GM10847 (cell line): ENCODE measurements around the gene TBC1D21.

Experiments used
- POLR2A ChIP-seq: IDR thresholded peaks from 2 replicates; pipeline ENCODE4 v1.6.1; 2011; ENCODE audit not compliant: insufficient read length; ENCODE audit errors: extremely low read depth

Gene TBC1D21

DNA sequence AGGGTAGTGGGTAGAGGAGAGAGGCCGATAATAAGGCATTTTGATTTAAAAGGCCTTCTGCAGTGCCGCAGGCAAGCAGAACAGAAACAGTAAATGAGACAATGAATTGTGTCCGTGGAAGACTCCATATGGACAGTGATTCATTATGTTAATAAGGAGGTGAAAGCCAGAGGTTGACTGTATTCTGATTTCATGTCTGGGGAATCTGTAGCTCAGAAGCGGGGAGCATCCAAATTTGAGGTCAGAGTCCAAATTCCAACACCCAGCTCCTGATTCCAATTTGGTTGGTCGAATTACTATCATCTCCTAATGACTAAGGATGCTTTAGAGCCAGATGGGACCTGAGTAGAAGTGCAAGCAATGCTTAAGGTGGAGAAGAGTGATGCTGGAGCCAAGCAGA lies 1.0 kb upstream of the TBC1D21 start:
- TF ChIP-seq POLR2A, result no peak

DNA sequence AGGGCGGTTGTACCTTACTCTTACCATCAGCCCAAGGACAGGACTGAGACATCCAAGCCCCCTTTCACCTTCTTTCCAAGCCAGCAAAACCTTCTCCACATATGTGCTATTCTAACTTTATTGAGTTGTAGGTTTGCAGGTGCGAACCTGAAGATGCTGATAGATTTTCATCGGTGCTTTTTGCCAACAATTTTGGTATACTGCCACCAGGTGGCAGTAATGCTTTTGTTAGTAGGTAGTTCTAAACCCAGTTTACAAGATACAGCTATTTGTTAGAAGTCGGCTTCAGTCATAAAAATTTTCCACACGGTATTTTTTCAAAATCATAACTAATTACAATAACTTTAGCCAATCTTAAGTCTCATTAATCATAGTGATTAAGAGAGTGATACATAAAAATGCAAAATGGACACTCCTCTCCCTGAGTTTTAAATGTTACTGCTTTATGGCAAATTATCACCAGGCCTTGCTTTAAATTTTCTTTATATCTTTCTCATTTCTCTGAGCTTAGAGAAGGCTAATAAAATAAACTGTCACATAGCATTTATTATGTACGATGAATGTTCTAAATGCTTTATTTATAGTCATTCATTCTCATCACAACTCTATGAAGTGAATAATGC lies 636 bp downstream of the TBC1D21 start:
- no peak for TF ChIP-seq POLR2A

DNA sequence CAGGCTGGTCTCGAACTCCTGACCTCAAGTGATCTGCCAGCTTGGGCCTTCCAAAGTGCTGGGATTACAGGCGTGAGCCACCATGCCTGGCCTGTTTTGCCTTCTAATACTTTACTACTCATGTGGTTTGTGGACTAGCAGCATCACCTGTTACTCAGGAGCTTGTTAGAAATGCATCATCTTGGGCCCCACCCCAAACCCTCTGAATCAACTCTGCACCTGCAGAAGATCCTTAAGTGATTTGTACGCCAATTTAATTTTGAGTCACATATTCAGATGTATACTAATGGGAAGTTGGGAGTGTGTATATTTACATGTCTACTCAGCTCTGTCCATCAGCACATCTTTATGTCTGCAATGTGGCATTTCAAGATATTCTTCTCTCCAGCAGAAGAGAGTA lies 6.1 kb downstream of the TBC1D21 start:
- no peak for TF ChIP-seq POLR2A

GRCh38 chr15:73881579-73882320 lies 8.4 kb downstream of the TBC1D21 start:
- TF ChIP-seq POLR2A, result no peak

DNA sequence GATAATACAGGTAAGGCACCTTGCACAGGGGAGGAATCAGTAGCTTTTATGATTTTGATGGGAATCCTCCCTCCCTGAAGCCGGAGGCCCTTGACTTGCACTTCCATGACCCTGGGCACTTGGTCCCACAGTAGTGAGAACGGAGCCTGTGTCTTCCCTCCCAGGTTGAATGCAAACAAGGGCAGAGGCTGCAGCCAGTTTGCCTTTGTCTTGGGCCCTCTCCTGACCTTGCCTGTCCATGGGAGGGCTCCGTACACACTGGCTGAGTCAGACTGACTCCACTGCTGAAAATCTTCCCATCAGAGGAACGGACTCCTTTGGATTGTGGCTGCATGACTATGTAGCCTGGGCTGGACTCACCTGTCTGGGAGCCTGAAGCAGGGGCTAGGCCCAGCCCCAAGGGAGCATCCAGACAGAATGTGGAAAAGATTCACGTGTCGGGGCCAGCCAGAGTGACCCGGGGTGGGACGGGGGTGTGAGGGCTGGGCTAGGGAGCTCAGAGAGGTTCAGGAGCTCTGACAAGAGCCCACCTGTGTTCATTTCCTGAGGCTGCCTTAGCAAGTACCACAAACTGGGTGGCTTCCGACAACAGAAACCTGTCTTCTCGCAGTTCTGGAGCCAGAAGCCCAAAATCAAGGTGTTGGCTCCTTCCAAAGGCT lies 9.5 kb downstream of the TBC1D21 start:
- TF ChIP-seq POLR2A, result no peak

- TF ChIP-seq POLR2A, result no peak
Observed at GRCh38 chr15:73884159-73884558, 10.8 kb downstream of the TBC1D21 start.

DNA sequence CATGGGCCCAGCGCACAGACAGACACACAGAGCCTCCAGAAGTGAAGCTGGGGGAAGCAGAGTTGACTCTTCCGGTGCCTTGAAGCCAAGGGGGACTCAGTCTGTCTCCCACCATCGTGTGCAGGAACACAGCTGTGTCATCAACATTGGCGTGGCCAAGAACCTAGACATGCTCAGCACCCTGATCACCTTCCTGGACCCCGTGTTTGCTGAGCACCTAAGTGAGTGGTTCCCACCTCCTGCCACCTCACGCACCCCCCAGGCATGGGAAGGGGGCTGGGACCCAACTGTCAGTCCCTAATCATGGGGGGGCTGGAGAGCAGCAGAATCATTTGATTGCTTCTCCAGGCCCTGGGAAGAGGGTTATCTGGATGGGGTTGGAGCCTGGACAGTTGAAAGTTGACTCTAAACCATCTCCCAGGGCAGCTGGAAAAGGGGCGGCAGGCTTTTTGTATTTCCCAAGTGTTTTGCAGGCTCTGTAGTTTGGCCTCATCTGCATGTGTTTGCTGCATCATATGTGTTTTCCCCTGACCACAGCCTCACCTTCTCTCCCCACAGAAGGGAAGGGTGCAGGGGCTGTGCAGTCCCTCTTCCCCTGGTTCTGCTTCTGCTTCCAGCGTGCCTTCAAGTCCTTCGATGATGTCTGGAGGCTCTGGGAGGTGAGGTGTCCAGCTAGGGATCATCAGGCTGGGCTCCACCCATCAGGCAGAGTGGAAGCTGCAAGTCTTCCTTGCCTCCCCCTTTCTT lies 12.8 kb downstream of the TBC1D21 start:
- no peak for TF ChIP-seq POLR2A

DNA sequence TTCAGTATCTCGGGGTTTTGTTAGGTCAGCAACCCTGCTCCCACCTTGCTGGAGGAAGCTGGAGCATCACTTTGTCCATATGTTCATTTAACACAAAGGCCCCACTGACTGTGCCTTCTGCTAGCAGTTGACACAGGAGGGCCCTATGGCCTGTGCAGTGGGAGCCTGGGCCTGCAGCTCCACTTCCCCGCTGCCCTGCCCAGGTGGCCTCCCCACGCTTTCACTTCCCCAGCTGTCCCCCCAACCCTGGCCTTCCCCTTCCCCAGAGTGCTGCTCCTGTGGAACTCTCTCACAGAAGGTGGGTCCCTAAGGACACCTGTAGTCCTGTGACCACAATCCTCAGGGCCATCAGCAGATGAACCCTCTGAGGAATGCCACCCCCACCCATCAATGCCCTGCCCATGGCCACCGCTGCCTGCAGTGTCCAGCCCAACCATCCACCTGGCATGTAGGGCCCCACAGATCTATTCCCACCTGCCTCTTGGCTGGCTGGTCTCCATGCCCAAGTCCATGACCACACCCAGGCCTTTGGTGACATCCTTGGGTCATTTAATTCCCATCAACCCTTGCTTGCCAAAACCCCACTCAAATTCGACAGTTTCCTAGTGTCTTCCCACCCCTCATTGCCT lies 13.5 kb downstream of the TBC1D21 start:
- TF ChIP-seq POLR2A, result no peak

- TF ChIP-seq POLR2A, result no peak
Observed at GRCh38 chr15:73887481-73887880, 14.1 kb downstream of the TBC1D21 start.

DNA sequence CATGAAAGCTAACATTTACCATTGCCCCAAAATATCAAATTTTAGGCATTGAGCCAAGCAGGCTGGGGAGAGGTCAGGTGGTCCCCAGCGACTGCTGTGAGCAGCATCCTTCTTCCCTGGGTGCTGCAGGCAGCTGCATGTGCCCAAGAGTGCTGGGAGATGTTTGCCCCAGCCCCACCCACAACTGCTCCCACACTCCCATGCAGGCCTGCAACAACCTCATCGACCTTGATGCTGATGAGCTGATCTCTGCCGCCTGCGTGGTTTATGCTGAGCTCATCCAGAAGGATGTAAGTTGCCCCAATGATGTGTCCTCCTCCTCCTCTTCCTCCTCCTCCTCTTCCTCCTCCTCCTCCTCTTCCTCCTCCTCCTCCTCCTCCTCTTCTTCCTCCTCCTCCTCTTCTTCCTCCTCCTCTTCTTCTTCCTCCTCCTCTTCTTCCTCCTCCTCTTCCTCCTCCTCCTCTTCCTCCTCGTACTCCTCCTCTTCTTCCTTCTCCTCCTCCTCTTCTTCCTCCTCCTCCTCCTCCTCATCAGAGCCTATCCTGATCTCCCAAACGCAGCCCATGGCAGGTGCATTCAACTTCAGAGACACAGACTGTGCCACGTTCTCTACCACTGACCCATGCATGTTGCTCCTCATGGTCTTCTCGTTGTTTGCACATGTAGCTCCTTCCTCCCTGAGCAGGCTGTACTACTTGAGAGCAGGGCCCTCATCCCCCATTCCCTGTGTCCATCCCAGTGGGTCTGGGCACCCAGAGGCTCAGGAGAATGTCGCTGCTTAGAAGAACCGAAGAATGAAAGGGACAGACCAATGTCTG lies 15.1 kb downstream of the TBC1D21 start:
- no peak for TF ChIP-seq POLR2A

DNA sequence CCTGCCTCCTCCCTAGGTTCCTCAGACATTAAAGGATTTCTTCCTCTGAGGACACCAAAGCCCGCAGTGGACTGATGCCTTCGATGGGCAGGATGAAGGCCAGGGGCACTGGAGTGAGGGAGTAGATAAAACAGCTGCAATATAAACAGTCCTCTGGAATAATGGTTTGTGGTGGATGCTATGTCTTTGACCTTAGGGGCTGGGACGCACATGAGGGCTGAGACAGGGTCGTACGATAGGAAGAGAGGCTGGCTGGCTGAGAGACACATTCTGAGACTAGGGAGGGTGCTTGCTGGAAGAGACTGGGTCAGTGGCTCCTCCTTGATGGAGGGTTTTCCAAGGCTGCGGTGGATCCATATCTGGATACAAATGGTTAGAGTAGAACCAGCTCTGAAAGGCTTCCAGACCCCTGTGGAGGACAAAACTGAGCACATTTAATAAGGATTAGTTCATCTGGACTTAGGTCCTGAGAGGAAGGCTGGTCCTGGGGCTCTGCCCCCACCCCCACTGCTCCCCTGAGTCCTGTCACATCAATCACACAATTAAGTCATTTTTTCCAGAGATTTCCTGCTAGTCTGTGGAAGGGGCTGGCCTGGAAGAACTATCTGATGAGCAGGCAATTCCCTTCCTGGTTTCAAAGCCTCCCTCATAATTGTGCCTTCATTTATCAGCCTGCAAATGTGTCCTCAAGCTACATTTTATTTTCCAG lies 15.8 kb downstream of the TBC1D21 start:
- TF ChIP-seq POLR2A, result no peak

- TF ChIP-seq POLR2A, result no peak
Observed at GRCh38 chr15:73889762-73890124, 16.4 kb downstream of the TBC1D21 start.

DNA sequence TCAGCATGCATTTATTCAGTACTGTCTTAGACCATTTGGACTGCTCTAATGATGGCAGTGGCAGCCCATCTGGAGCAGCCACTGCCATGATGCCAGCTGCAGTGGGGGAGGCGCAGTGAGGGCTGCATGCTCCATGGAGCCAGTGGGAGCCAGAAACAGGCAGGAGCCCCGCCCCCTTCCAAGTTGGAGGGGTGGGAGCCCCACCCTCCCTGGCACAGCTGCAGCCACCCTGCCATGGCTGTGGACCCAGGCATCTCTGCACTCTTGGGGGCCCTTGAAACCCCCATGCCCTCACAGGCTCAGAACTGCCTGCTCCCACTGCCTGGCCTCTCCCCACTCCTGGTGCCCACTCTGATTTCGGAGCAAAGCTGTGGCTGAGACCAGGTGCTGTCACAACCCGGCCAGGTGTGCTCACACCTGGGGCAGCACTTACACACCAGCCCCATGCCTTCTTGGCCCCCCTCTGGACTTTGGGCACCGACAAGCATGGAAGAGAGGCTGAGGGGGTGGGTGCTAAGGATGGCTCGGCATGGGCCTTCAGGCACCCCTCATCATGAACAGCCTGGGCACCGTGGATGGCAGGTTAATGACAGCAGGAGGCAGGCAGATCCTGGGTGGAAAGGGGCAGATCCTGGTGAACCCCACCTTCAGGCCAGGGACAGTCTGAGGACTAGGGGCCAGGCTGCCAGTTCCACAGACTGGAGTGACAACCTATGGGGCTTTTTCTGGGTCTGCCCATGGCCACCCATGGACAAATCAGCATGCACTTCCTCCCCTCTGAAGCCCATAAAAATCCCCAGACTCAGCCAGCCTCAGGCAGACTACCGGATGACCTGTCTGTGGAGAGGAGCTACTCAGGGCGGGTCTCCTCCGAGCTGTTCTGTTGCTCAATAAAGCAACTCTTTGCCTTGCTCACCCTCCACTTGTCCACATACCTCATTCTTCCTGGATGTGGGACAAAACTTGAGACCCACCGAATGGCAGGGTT lies 18.3 kb downstream of the TBC1D21 start:
- TF ChIP-seq POLR2A, result no peak
